HFF-Myc (cell line): Measurements from ENCODE around the gene IL21.
A peak's percentile ranks its signal among the peaks of the same experiment; 100 is the strongest.
"Not testable (repeated sequence)": the region's sequence is repeated elsewhere in the genome, so short reads cannot be mapped to it uniquely, and the experiment has no call there.

Experiments
- DNase-seq: peaks from one replicate; pipeline ENCODE4 v3.0.0-alpha.2; 2011; ENCODE audit warnings: low read depth; ENCODE audit errors: extremely low read depth
- H3K4me3 ChIP-seq: replicated peaks from 2 replicates; pipeline ENCODE4 v1.5.1; 2011; ENCODE audit warnings: low read depth, mild to moderate bottlenecking, control low read depth, low read length
- TF ChIP-seq, protein P1 (sequence below): IDR thresholded peaks from 2 replicates; pipeline ENCODE4 v1.5.1; 2012; ENCODE audit warnings: mild to moderate bottlenecking, low read depth, low read length, control low read depth; ENCODE audit errors: missing control alignments

Gene IL21

DNA sequence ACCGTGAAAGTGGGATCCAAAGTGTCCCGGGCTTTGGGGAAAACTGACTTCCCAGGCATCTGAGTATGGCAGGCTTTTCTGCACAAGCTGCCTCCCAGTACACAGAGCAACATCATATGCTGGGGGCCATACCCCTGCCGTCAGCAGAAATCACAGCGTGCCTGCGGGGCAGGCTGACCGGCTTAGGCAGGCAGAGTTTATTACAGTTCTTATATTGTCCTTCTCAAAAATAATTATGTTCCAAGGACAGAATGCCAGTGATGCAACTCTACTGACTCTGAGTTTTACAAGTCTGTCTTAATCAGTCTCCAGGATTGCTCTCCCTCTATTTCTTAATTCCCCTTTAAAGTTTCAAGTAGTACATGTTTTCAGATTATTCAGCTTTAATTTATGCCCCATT, 37.0 kb downstream of the IL21 start:
- H3K4me3 ChIP-seq: no peak overlapping the region
- TF ChIP-seq, protein P1, sequence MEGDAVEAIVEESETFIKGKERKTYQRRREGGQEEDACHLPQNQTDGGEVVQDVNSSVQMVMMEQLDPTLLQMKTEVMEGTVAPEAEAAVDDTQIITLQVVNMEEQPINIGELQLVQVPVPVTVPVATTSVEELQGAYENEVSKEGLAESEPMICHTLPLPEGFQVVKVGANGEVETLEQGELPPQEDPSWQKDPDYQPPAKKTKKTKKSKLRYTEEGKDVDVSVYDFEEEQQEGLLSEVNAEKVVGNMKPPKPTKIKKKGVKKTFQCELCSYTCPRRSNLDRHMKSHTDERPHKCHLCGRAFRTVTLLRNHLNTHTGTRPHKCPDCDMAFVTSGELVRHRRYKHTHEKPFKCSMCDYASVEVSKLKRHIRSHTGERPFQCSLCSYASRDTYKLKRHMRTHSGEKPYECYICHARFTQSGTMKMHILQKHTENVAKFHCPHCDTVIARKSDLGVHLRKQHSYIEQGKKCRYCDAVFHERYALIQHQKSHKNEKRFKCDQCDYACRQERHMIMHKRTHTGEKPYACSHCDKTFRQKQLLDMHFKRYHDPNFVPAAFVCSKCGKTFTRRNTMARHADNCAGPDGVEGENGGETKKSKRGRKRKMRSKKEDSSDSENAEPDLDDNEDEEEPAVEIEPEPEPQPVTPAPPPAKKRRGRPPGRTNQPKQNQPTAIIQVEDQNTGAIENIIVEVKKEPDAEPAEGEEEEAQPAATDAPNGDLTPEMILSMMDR: no peak
- no peak for DNase-seq

DNA sequence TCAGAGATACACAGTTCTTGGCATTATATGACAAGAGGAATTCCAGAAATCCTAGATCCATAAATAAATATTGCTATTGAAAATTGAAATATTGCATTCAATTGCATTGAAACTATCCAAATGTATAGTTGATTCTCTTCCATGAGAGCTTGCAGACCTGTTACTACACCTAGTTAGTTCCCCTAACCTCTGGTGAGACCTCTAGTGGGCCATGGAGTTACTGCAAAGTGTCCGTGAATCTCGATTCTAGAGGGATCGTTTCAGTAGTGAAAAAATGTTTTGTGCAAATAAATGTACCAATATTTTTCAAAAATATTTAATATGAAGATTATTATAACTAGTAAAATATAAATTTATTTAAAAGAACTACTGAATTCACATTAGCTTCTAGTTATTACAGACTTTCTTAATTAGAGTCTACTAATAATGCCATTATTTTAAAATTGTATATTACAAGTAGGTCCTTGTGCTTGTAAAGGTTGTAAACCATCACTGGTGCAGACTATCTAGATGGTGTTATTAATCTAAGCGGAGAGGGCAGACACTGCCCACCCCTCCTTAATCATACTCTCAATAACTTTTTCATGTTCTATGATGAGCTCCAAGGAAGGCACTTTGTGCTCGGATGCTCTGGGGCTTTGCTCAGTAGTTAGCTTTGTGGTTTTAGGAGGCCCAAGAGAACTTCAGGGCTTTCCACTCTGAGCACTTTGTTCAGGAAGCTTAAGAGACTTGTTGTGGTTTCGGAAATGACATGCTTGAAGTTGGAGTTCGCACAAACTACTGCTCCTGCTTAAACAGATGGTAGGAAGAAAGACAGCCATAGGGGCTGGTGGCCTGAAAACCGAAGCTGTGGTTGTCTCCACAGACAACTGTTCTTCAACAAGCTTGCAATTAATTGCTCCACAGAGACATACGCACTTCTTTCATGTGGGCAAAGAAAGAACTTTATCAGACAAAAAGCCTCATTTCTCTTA, 42.8 kb downstream of the IL21 start:
- no peak overlapping the region for H3K4me3 ChIP-seq
- TF ChIP-seq, protein P1: peak; percentile 77
- DNase-seq: no peak

DNA sequence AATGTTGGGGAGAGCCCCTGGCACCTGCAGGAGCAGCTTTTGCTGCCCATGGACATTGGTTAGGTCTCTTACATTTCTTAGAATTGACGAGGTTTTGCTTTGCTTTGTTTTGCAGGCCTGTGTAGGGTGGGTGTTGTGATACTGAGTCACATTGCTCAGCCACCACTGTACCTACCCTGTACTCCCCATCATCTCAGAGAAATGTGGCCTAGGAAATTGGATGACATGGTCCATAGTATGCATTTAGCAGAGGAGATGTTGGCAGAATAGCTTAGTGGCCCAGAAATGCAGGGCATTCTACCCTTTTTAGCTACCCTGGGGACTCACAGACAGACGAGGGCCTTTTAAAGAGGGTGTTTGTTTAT, 43.7 kb downstream of the IL21 start:
- TF ChIP-seq, protein P1: no peak
- H3K4me3 ChIP-seq: no peak overlapping the region
- no peak for DNase-seq

DNA sequence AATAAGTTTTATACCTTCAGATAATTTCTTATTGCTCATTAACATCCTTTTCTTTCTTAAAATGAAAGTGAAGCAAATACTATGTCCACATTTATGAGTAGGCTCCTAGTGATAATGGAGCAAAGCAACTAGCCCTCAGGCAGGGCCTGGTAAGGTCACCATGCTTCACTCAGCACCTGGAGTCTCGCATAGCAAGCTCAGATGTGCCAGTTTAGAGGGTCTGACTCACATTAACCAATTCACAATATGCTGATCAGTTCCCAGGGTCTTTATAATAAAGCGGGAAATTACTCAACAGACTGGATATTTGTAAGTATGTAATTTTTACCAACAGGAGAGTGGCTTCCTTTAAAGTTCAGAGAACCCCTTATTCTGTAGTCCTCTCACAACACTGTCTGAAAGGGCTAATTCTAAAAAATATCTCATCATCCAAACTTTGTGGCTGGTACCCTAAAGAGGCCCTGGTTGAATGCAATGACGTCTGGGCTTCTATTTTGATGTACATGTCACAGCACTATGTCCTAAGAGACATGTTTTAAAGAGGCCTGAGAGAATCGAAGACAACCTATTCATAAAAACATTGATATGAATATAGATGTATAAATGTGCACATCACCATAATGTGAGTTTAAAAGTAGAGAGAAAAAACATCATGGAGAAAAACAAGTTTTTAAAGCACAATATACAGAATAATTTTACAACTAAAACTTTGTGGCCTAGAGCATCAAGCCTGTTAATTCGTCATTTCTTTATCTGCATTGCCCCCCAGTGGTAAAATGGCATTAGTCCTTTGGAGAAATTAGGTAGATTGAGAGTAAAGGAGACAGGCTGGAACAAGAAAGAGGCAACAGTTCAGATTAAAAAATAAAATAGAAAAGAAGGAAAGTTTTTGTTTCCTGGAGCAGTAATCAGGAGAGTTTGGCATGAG, 44.3 kb downstream of the IL21 start:
- no peak for DNase-seq

DNA sequence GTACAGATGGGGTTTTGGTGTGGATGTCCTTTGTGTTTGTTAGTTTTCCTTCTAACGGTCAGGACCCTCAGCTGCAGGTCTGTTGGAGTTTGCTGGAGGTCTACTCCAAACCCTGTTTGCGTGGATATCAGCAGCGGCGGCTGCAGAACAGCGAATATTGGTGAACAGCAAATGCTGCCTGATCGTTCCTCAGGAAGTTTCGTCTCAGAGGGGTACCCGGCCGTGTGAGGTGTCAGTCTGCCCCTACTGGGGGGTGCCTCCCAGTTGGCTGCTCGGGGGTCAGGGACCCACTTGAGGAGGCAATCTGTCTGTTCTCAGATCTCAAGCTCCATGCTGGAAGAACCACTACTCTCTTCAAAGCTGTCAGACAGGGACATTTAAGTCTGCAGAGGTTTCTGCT, 46.5 kb downstream of the IL21 start:
- DNase-seq, H3K4me3 ChIP-seq: not testable (repeated sequence)

More for the DNA sequence above, 44.3 kb downstream of the IL21 start:
- no peak overlapping the region for H3K4me3 ChIP-seq
- TF ChIP-seq, protein P1: peak; percentile 43

DNA sequence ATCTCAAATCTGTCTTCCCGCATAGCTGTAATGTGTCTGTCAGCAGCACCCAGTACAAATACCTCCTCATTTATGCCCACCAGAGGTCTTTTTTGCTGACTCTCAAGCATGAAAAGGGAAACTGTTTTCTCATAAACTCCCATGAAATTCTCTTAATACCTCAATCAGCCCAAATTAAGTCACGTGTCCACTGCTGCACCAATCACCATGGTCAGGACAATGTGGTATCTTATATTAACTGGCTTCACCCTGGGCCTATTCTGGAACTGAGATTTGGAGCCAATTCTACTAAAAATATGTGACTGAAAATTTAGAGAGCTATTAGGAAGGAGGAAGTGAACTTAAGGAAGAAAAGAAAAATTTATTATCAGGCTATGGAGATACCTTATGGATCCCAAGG, 58.4 kb downstream of the IL21 start:
- TF ChIP-seq, protein P1: no peak
- no peak for DNase-seq
- no peak overlapping the region for H3K4me3 ChIP-seq
